GM19463 (cell line): Measurements from ENCODE around the gene IL34.
"Not testable (repeated sequence)": the region's sequence is repeated elsewhere in the genome, so short reads cannot be mapped to it uniquely, and the experiment has no call there.

Experiments used
- ATAC-seq: cut with Tn5 transposase; IDR thresholded peaks from one replicate; pipeline ENCODE4 v1.9.1; 2021; ENCODE audit warnings: mild to moderate bottlenecking, moderate library complexity; ENCODE audit not compliant: unreplicated experiment

IL34 gene

DNA sequence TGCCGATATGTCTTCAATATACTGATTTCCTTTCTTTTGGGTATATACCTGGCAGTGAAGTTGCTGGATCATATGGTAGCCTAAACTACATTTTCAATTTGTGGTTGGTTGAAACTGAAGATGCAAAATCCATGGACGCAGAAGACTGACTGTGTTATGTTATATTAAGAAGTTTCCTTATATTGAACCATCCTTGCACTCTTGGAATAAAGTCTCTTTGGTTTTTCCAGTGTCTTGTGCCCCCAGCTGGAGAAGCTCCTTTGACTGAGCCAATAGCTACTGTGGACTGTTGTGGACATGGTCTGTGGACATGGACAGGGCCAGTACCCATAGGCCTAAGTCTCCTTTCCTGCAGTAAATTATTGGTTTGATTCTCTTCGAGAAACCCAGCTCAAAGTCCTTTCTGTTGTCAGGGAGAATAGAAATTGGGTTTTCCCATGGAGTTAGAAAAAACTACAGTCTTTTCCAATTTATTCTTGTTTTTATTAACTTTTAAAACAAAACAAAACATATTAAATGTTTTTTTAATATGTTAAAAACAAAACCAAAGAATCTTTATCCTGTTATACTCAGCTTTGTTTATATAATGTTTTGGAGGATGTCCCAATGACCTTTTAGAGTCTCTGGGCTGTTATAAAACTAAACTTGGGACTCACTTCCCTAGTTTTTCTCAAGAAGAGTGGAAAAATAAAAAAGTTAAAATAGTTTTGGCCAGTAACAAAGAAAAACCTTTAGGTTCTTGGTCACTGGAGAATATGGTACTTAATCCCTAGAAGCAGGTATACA is 15.2 kb upstream of the IL34 start:
- no peak for ATAC-seq

DNA sequence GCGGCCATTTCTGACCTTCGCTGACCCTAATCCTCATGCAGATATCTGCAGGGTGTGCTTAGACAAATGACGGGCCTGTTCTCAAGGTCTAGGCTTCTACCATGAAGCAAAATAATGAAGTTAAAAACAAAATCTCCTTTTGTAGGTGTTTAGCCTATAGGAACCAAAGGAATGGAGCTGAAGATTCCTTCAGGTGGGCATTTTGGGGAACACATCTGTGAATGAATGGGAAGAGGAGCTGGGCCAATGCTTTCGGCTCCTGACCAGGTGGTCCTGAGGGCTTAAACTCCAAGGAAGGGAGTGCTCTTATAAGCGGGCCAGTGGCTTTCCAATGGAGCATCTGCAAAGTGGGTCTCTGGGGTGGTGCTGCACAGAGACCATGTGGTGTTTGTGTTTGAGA is 14.1 kb upstream of the IL34 start:
- no peak for ATAC-seq

DNA sequence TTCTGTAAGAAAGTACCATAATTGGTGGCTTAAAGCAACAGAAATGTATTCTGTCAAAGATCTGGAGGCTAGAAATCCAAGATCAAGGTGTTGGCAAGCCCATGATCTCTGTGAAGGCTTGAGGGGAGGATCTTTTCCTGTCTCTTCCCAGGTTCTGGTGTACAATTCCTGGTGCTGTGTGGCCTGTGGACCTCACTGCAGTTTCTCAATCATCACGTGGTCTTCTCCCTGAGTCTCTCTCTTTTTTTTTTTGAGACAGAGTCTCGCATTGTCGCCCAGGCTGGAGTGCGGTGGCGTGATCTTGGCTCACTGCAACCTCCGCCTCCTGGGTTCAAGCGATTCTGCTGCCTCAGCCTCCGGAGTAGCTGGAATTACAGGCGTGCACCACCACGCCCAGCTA is 12.7 kb upstream of the IL34 start:
- ATAC-seq = not testable (repeated sequence)

- no peak for ATAC-seq
Measured at GRCh38 chr16:70634861-70635260, 11.5 kb upstream of the IL34 start.

GRCh38 chr16:70635336-70636016 is 10.9 kb upstream of the IL34 start:
- no peak for ATAC-seq

GRCh38 chr16:70638814-70639792 is 7.3 kb upstream of the IL34 start:
- ATAC-seq = no peak

GRCh38 chr16:70642633-70643032 is 3.7 kb upstream of the IL34 start:
- ATAC-seq = no peak

- not testable (repeated sequence) for ATAC-seq
Measured at GRCh38 chr16:70643264-70643663, 3.1 kb upstream of the IL34 start.

DNA sequence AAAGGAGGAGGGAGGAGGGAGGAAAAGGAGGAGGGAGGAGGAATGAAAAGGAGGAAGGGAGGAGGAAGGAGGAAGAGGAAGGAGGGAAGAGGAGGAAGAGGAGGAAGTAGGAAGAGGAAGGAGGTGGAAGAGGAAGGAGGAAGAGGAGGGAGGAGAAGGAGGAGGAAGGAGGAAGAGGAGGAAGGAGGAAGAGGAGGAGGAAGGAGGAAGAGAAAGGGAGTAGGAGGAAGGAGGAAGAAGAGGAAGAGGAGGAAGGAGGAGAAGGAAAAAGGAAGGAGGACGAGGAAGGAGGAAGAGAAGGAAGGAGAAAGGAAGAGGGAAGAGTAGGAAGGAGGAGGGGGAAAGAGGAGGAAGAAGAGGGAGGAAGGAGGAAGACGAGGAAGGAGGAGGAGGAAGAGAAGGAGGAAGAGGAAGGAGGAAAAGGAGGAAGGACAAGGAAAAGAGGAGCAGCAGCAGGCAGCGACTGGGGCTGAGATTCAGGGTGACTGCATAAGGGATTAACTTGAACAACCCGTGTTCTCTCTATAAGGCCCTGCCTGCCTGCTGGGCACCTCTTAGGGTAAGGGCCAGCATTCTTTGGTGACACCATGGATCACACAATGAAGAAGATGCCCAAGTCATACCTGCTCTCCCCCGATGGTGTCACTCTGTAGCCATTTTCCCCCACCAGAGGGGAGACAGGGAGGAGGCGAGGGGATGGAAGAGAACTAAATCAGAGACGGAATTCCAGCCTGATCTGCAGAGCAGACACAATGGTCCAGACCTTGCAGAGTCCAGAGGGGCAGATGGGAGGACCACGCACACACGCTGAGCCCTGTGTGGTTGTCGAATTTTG is 1.4 kb upstream of the IL34 start:
- no peak for ATAC-seq

- no peak for ATAC-seq
Measured at GRCh38 chr16:70647441-70648359, 1.3 kb downstream of the IL34 start.

- no peak for ATAC-seq
Measured at GRCh38 chr16:70648606-70649005, 2.2 kb downstream of the IL34 start.

DNA sequence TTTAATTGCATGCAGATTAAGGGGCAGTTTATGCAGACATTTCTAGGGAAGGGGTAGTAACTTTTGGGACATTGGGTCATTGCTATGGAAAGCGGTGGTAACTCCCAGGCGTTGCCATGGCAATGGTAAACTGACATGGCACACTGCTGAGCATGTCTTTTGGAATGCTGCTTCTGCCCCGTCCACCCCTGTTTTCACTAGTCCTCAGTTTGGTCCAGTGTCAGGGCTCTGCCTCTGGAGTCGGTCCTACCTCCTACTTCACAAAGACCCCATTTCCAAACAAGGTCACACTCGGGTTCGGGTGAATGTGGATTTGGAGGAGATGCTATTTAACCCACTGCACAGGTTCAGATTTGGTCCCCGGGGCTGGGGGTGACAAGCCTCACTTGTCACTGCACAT is 2.9 kb downstream of the IL34 start:
- no peak for ATAC-seq

- no peak for ATAC-seq
Measured at GRCh38 chr16:70650216-70650615, 3.9 kb downstream of the IL34 start.

- ATAC-seq = no peak
Measured at GRCh38 chr16:70651524-70651923, 5.2 kb downstream of the IL34 start.

- no peak for ATAC-seq
Measured at GRCh38 chr16:70652322-70652721, 6.0 kb downstream of the IL34 start.

GRCh38 chr16:70653406-70653805 is 7.0 kb downstream of the IL34 start:
- ATAC-seq = no peak

GRCh38 chr16:70653809-70654771 is 7.7 kb downstream of the IL34 start:
- ATAC-seq = no peak

- ATAC-seq = no peak
Measured at GRCh38 chr16:70656065-70656711, 9.8 kb downstream of the IL34 start.
